Naive thymus-derived CD4-positive, alpha-beta T cell (primary cell): ENCODE results near the gene TAPBP. TPM values are rescaled to one million over a fixed set of nuclear protein-coding genes. Genes with fewer than 3 reads are reported as not detected.

ENCODE experiments used
- ATAC-seq: fragments of 150-1000 bp; cut with Tn5 transposase; 2 replicates; pipeline ENCODE4 v1.10.0; 2021; ENCODE audit warnings: mild to moderate bottlenecking, moderate library complexity
- CTCF ChIA-PET: fragments of 350-600 bp; sonication (Branson Sonifier 250); formaldehyde crosslinking; loops from one replicate; lab custom pipeline; 2021; ENCODE audit warnings: antibody characterized with exemption; lab: Charles Lee
- POLR2A ChIA-PET: fragments of 350-600 bp; sonication (Branson Sonifier 250); formaldehyde crosslinking; loops from one replicate; lab custom pipeline; 2021; ENCODE audit warnings: antibody characterized with exemption, inconsistent platforms; lab: Charles Lee
- DNase-seq, 9 donors: peaks; one replicate each; pipeline versions ENCODE4 v3.0.0 to v3.0.0-alpha.2; 2020 to 2022; ENCODE audit warnings: mixed read lengths in 1 of 9
- H3K27ac ChIP-seq: one replicate; pipeline ENCODE4 v1.7.0; 2013; ENCODE audit warnings: mild to moderate bottlenecking, low read depth, low read length, moderate library complexity
- H3K27me3 ChIP-seq, 2 donors: one replicate each; pipeline ENCODE4 v1.7.0; 2013; ENCODE audit warnings: low read length in 2 of 2, mild to moderate bottlenecking in 2 of 2, moderate library complexity in 2 of 2; ENCODE audit not compliant: control insufficient read depth in 2 of 2, insufficient read depth in 2 of 2
- H3K36me3 ChIP-seq, 3 experiments: 1 replicate in 2 of 3; 2 replicates in 1 of 3; pipeline ENCODE4 v1.7.0; 2013; ENCODE audit warnings: low read length in 3 of 3, mild to moderate bottlenecking in 3 of 3, moderate library complexity in 1 of 3; ENCODE audit not compliant: insufficient read depth in 3 of 3, control insufficient read depth in 2 of 3
- H3K4me1 ChIP-seq, 2 donors: one replicate each; pipeline ENCODE4 v1.7.0; 2013; ENCODE audit warnings: low read length in 2 of 2, mild to moderate bottlenecking in 2 of 2, moderate library complexity in 1 of 2; ENCODE audit not compliant: control insufficient read depth in 2 of 2, insufficient read depth in 2 of 2
- H3K4me3 ChIP-seq: 2 replicates; pipeline ENCODE4 v1.7.0; 2013; ENCODE audit warnings: mild to moderate bottlenecking, low read length
- H3K9me3 ChIP-seq, 3 experiments: 1 replicate in 2 of 3; 2 replicates in 1 of 3; pipeline ENCODE4 v1.7.0; 2013; ENCODE audit warnings: low read length in 3 of 3; ENCODE audit not compliant: control insufficient read depth in 2 of 3
- H3K27ac Mint-ChIP-seq, 9 donors: one replicate each; pipeline ENCODE4 v1.8.0; 2020 to 2022; ENCODE audit warnings: mixed read lengths in 9 of 9, mild to moderate bottlenecking in 8 of 9, moderate library complexity in 5 of 9, inconsistent platforms in 2 of 9
- H3K27me3 Mint-ChIP-seq, 5 donors: one replicate each; pipeline ENCODE4 v1.8.0; 2021 to 2022; ENCODE audit warnings: mixed read lengths in 5 of 5, mild to moderate bottlenecking in 1 of 5
- H3K36me3 Mint-ChIP-seq, 5 donors: one replicate each; pipeline ENCODE4 v1.8.0; 2020 to 2022; ENCODE audit warnings: mixed read lengths in 5 of 5, mild to moderate bottlenecking in 3 of 5, inconsistent platforms in 1 of 5
- H3K4me1 Mint-ChIP-seq, 7 donors: one replicate each; pipeline ENCODE4 v1.8.0; 2020 to 2022; ENCODE audit warnings: mixed read lengths in 7 of 7, mild to moderate bottlenecking in 3 of 7, inconsistent platforms in 1 of 7
- H3K4me3 Mint-ChIP-seq, 10 donors: one replicate each; pipeline ENCODE4 v1.8.0; 2020 to 2022; ENCODE audit warnings: mild to moderate bottlenecking in 10 of 10, mixed read lengths in 10 of 10, moderate library complexity in 6 of 10, inconsistent platforms in 2 of 10
- H3K9me3 Mint-ChIP-seq, 11 donors: one replicate each; pipeline ENCODE4 v1.8.0; 2020 to 2022; ENCODE audit warnings: mixed read lengths in 11 of 11, mild to moderate bottlenecking in 4 of 11, inconsistent platforms in 1 of 11, moderate library complexity in 1 of 11
- intact Hi-C, 2 donors: fragments of 100-400 bp; cut with micrococcal nuclease; formaldehyde crosslinking; loops; one replicate each; pipeline ENCODE4 v1.15.1; 2023
- polyA plus RNA-seq, 2 donors: library from polyadenylated mRNA; unstranded; fragments of 300-500 nt; fragmentation: Illumina TruSeq; gene quantifications; one replicate each; pipeline ENCODE4 v1.2.3, GENCODE V29; 2021
- total RNA-seq, 6 experiments: library from RNA in 5 of 6; stranded (reverse) in 5 of 6; gene quantifications; 1 replicate in 5 of 6; 2 replicates in 1 of 6; pipeline ENCODE4 v1.2.3 and lab custom pipeline; 2021 to 2026

TAPBP gene
- total and polyA plus RNA-seq, 7 experiments from 2014 or later = 196 to 386 (median 287) TPM

GRCh38 chr6:33279971-33280511 is 33.8 kb downstream of the TAPBP start:
- CTCF ChIA-PET = no interaction called here
- peaks cover 18 to 24% of the 10 kb centered on the region in 2 donors for H3K4me1 ChIP-seq
- H3K9me3 ChIP-seq = no peaks in the 10 kb centered on the region
- peak overlapping the region; percentile 23 for H3K27ac ChIP-seq
- peak overlapping the region in 4 of 10 donors; percentile 35 to 52 (median 46) for H3K4me3 Mint-ChIP-seq
- H3K27ac Mint-ChIP-seq = peak overlapping the region in 4 of 9 donors; percentile 25 to 67 (median 44)
- DNase-seq = no peak
- H3K27me3 Mint-ChIP-seq = no peaks in the 10 kb centered on the region
- H3K4me3 ChIP-seq = no peak overlapping the region
- peaks cover 0 to 16% (median 0%) of the 10 kb centered on the region in 5 donors for H3K36me3 Mint-ChIP-seq
- H3K27me3 ChIP-seq = no peaks in the 10 kb centered on the region
- H3K4me1 Mint-ChIP-seq = peaks cover 13 to 55% (median 40%) of the 10 kb centered on the region in 7 donors
- peak; percentile 22 for ATAC-seq
- no peaks in the 10 kb centered on the region for H3K9me3 Mint-ChIP-seq
- peaks cover 0 to 77% (median 5%) of the 10 kb centered on the region in 3 experiments for H3K36me3 ChIP-seq
- intact Hi-C loops = loop anchor here in 1 of 2 donors (10.0 kb wide), 1 partner anchor 1085 kb away; the partner anchor contains the start of genes GPSM3 and PBX2
- POLR2A ChIA-PET = interaction anchor here (0.6 to 7.7 kb wide), 5 partner anchors 8 to 31 kb away, joined by 3 to 123 read pairs (median 22); partner anchors contain the start of genes PFDN6, RGL2, RPS18 and VPS52

GRCh38 chr6:33279257-33279695 is 34.6 kb downstream of the TAPBP start:
- Mint-ChIP-seq H3K9me3 (no peaks in the 10 kb centered on the region), H3K36me3 (peaks cover 0 to 23% (median 5%) of the 10 kb centered on the region in 5 donors), H3K27me3 (no peaks in the 10 kb centered on the region), H3K4me1 (peaks cover 20 to 62% (median 48%) of the 10 kb centered on the region in 7 donors), H3K4me3 (peak overlapping the region in 5 of 10 donors; percentile 2 to 93 (median 84)), H3K27ac (peak overlapping the region in 3 of 9 donors; percentile 25 to 63 (median 46))
- no peaks in the 10 kb centered on the region for H3K27me3 ChIP-seq
- no peaks in the 10 kb centered on the region for H3K9me3 ChIP-seq
- H3K4me3 ChIP-seq = no peak overlapping the region
- CTCF ChIA-PET = interaction anchor here (1.9 kb wide), 1 partner anchor 20 kb away, joined by 5 read pairs; no protein-coding TSS in a partner anchor
- H3K4me1 ChIP-seq = peaks cover 26 to 30% of the 10 kb centered on the region in 2 donors
- H3K36me3 ChIP-seq = peaks cover 0 to 77% (median 5%) of the 10 kb centered on the region in 3 experiments
- intact Hi-C loops = loop anchor here in 1 of 2 donors (10.0 kb wide), 1 partner anchor 1084 kb away; the partner anchor contains the start of genes GPSM3 and PBX2
- no peak overlapping the region for H3K27ac ChIP-seq
- DNase-seq (no peak), ATAC-seq (no peak)
- POLR2A ChIA-PET = interaction anchor here (0.7 to 7.7 kb wide), 7 partner anchors 10 to 65 kb away, joined by 3 to 123 read pairs (median 28); partner anchors contain the start of genes PFDN6, RGL2, WDR46 and ZBTB22

- H3K36me3 ChIP-seq = peaks cover 0 to 78% (median 5%) of the 10 kb centered on the region in 3 experiments
- no peaks in the 10 kb centered on the region for H3K27me3 Mint-ChIP-seq
- ATAC-seq (no peak), DNase-seq (no peak)
- intact Hi-C loops = loop anchor here in 1 of 2 donors (10.0 kb wide), 1 partner anchor 1084 kb away; the partner anchor contains the start of genes GPSM3 and PBX2
- peaks cover 31 to 35% of the 10 kb centered on the region in 2 donors for H3K4me1 ChIP-seq
- H3K4me3 ChIP-seq = no peak overlapping the region
- peaks cover 0 to 25% (median 6%) of the 10 kb centered on the region in 5 donors for H3K36me3 Mint-ChIP-seq
- peak overlapping the region; percentile 51 to 93 (median 88) for H3K4me3 Mint-ChIP-seq
- H3K27me3 ChIP-seq = no peaks in the 10 kb centered on the region
- no peaks in the 10 kb centered on the region for H3K9me3 ChIP-seq
- ChIA-PET CTCF (interaction anchor here (0.8 to 2.1 kb wide), 3 partner anchors 9 to 21 kb away, joined by 3 to 13 read pairs (median 5); partner anchors contain the start of genes PFDN6 and WDR46), POLR2A (interaction anchor here (1.0 to 7.7 kb wide), 10 partner anchors 11 to 152 kb away, joined by 3 to 123 read pairs (median 18); partner anchors contain the start of genes PFDN6, RGL2, WDR46 and ZBTB22)
- peak overlapping the region in 7 of 9 donors; percentile 33 to 93 (median 66) for H3K27ac Mint-ChIP-seq
- peak overlapping the region; percentile 87 for H3K27ac ChIP-seq
- peaks cover 23 to 67% (median 50%) of the 10 kb centered on the region in 7 donors for H3K4me1 Mint-ChIP-seq
- no peaks in the 10 kb centered on the region for H3K9me3 Mint-ChIP-seq
Observed at GRCh38 chr6:33278810-33279209, 35.1 kb downstream of the TAPBP start.

- Histone ChIP-seq H3K4me1 (peaks cover 35 to 39% of the 10 kb centered on the region in 2 donors), H3K36me3 (peaks cover 0 to 77% (median 5%) of the 10 kb centered on the region in 3 experiments), H3K9me3 (no peaks in the 10 kb centered on the region), H3K27me3 (no peaks in the 10 kb centered on the region), H3K27ac (peak overlapping the region; percentile 87), H3K4me3 (peak overlapping the region; percentile 67)
- ChIA-PET CTCF (interaction anchor here (0.6 to 2.1 kb wide), 4 partner anchors 9 to 268 kb away, joined by 3 to 13 read pairs (median 4); partner anchors contain the start of genes PFDN6 and WDR46), POLR2A (interaction anchor here (1.0 to 7.7 kb wide), 12 partner anchors 10 to 307 kb away, joined by 3 to 123 read pairs (median 10); partner anchors contain the start of genes PFDN6, RGL2, WDR46 and ZBTB22)
- Mint-ChIP-seq H3K4me1 (peaks cover 25 to 71% (median 54%) of the 10 kb centered on the region in 7 donors), H3K27me3 (no peaks in the 10 kb centered on the region), H3K27ac (peak overlapping the region in 8 of 9 donors; percentile 25 to 93 (median 62)), H3K4me3 (peak overlapping the region; percentile 55 to 93 (median 91)), H3K9me3 (no peaks in the 10 kb centered on the region), H3K36me3 (peaks cover 0 to 26% (median 6%) of the 10 kb centered on the region in 5 donors)
- intact Hi-C loops = loop anchor here in 1 of 2 donors (10.0 kb wide), 1 partner anchor 1084 kb away; the partner anchor contains the start of genes GPSM3 and PBX2
- DNase-seq (no peak), ATAC-seq (no peak)
Observed at GRCh38 chr6:33278392-33278741, 35.5 kb downstream of the TAPBP start.

- peak overlapping the region; percentile 84 to 93 (median 92) for H3K4me3 Mint-ChIP-seq
- CTCF ChIA-PET = interaction anchor here (0.6 to 2.1 kb wide), 10 partner anchors 9 to 267 kb away, joined by 3 to 13 read pairs (median 4); partner anchors contain the start of genes PFDN6, WDR46 and ZBTB22
- no peaks in the 10 kb centered on the region for H3K9me3 Mint-ChIP-seq
- peak overlapping the region; percentile 88 to 98 (median 92) for H3K27ac Mint-ChIP-seq
- H3K4me1 Mint-ChIP-seq = peaks cover 31 to 77% (median 59%) of the 10 kb centered on the region in 7 donors
- Histone ChIP-seq H3K27ac (peak overlapping the region; percentile 87), H3K9me3 (no peaks in the 10 kb centered on the region), H3K4me1 (peaks cover 40 to 45% of the 10 kb centered on the region in 2 donors), H3K4me3 (peak overlapping the region; percentile 67), H3K36me3 (peaks cover 0 to 76% (median 5%) of the 10 kb centered on the region in 3 experiments), H3K27me3 (no peaks in the 10 kb centered on the region)
- POLR2A ChIA-PET = interaction anchor here (0.6 to 7.7 kb wide), 23 partner anchors 9 to 1617 kb away, joined by 3 to 123 read pairs (median 8); partner anchors contain the start of genes LSM2, PFDN6, RGL2 and RING1
- intact Hi-C loops = loop anchor here (1.0 to 10.0 kb wide), 10 partner anchors 11 to 1083 kb away; partner anchors contain the start of genes PFDN6 (in 2 of the 2), WDR46 (in 2 of the 2), GPSM3 (in 1 of the 2) and PBX2 (in 1 of the 2)
- DNase-seq (peak in 4 of 9 donors; percentile 18 to 28 (median 24)), ATAC-seq (peak; percentile 12)
- H3K27me3 Mint-ChIP-seq = no peaks in the 10 kb centered on the region
- H3K36me3 Mint-ChIP-seq = peaks cover 0 to 31% (median 6%) of the 10 kb centered on the region in 5 donors
Observed at GRCh38 chr6:33277663-33278391, 36.1 kb downstream of the TAPBP start.
